Measurements from ENCODE around the gene FDPS.
"Not testable (repeated sequence)": the region's sequence is repeated elsewhere in the genome, so short reads cannot be mapped to it uniquely, and the experiment has no call there.

The FDPS gene

DNA sequence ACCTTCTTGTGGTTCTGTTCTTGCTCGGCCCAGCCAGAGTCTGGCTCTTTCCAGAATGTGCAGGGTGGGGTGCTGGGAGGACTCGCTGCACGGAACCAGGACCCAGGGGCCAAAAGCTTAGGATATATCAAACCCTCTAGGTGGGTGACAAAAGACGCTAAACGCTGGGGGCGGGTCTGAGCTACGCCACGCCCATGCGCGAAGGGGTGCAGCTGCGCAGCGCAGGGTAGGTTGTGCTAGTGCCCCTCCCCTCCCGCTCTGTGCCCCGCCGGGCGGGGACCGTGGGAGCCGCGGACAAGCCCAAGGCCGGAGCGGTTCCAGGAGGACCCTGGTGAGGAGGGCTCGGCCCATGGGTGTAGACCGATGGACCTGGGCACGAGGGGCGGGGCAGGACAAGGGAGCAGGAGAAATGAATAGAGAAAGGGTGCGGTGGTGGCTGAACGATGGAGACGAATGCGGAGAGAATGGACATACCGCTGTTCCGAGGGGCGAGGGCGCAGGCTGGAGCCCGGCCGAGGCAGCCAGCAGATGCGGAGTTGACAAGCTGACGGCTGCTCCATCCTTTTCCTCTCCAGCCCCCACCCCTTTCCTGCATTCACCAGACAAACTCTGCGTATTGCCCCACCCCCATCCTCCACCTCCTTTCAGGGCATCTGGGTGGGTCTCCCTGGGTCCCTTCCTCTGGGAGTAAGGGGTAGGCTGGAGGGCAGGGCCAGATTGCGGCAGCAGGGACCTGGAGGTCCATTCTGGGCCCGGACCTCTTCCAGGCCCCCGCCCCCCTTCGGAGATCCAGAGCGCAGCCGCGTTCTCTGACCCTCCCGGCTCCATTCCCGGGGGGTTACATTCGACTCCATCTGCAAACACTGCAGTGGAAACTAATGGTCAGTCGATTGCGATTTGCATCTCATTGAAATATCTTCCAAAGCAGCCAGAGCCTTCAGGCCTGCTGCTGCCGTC, 12.3 kb downstream of the FDPS start, which contains the start of gene RUSC1:
Gene RUSC1 (plus strand): TSS at position 234 of the 957 bp plus-strand sequence. CDS start 880 bp downstream, outside the sequence.
- DNase-seq: no peak

DNA sequence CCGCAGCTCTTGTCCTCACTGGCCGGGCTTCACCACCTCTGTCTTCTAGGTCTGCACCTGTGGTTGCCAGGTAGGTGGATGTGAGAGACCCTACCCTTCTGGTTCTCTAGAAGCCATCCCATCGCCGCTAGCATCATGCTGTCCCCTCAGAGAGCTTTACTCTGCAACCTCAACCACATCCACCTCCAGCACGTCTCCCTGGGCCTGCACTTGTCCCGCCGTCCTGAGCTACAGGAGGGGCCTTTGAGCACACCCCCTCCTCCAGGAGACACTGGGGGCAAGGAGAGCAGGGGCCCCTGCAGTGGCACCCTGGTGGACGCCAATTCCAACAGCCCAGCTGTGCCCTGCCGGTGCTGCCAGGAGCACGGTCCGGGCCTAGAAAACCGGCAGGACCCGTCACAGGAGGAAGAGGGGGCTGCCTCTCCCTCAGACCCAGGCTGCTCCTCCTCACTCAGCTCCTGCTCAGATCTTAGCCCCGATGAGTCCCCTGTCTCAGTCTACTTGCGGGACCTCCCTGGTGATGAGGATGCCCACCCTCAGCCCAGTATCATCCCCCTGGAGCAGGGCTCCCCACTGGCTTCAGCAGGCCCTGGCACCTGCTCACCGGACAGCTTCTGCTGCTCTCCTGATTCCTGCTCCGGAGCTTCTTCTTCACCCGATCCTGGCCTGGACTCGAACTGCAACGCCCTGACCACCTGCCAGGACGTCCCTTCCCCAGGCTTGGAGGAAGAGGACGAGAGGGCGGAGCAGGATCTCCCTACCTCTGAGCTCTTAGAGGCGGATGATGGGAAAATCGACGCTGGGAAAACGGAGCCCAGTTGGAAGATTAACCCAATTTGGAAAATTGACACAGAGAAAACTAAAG, 13.2 kb downstream of the FDPS start:
- DNase-seq: no peak

DNA sequence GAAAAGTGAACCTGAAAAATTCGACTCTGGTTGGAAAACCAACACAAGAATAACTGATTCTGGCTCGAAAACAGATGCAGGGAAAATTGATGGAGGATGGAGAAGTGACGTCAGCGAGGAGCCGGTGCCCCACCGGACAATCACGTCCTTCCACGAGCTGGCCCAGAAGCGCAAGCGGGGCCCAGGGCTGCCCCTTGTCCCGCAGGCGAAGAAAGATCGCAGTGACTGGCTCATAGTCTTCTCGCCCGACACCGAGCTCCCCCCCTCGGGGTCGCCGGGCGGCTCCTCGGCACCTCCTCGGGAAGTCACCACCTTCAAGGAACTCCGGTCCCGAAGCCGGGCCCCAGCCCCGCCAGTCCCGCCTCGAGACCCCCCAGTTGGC, 13.9 kb downstream of the FDPS start:
- no peak for DNase-seq

DNA sequence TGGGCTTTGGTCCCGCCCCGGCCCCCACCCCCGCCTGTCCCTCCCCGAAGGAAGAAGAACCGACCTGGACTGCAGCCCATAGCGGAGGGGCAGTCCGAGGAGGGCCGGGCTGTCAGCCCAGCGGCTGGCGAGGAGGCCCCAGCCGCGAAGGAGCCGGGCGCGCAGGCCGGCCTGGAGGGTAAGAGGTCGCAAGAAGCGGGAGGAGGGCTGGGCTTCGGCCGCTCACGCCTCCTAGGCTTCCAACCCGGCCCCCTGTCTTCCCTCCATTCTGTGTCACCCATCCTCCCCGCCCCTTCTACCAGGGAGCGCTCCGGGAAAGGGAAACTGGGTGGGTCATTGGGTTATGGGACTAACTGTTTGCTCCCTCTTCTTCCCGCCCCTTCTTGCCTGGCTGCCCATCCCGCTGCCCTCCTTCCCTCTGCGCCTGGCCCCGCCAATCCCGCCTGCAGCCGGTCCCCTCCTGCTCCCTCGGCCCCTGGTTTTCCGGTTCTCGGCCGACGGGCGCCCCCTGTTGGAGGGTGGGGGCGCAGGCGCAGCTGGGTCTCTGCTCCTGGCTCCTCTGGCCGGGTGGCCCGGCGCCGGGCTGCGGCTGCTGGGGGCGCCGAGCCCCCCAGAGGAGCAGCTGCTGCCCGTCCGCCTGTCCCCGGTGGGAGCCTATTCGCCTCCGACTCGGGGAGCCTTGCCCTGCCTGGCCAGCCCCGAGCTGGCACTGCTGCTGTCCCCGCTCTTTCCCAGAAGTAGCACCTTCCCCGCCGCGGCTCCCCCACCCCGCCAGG, 14.5 kb downstream of the FDPS start:
- DNase-seq: no peak

DNA sequence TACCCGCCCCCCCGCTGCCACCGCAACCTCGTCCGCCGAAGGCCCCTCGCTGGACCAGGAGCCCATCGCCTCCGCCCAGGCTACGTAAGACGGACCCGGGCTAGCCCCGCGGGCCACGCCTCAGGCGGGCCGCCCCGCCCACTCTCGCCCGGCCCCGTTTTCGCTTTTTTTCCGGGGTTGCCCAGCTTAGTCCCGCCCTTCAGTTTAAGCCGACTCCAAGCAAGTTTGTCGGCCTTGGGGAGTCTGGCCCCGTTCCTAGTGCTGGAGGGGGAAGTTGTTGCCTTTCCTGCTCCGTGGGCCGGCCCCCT, 15.0 kb downstream of the FDPS start:
- DNase-seq: peak; percentile 27

DNA sequence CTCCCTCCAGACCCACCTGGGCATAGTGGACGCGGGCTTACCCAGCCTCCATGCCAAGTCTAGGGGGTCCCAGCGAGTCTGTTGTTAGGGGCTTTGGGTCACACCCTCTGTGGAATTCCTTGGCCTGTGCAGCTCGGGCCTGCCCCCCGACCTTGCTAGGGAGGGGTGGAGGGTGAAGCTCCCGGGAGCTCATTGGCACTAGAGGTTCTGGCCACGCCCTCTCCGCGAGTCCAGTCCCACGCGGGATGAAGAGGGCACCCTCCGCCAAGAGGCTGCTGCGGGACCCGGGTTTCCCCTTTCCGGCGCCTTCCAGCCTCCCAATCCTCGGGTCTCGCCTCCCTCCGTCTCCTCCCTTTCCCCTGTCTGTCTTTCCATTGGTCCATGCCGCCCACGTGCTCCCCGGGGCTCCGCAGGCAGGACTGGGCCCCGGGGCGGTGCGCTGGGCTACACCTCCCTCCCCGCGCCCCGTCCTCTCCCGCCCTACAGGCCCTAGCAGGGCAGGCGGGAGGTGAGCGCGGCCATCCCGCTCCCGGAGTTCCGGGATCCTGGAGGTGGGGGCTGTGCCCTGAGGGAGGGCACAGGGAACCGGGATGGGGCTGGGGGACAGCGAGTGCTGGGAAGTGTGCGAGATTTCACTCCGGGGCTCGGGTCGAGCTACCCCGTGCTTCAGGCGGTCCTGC, 15.5 kb downstream of the FDPS start:
- peak; percentile 93 for DNase-seq

DNA sequence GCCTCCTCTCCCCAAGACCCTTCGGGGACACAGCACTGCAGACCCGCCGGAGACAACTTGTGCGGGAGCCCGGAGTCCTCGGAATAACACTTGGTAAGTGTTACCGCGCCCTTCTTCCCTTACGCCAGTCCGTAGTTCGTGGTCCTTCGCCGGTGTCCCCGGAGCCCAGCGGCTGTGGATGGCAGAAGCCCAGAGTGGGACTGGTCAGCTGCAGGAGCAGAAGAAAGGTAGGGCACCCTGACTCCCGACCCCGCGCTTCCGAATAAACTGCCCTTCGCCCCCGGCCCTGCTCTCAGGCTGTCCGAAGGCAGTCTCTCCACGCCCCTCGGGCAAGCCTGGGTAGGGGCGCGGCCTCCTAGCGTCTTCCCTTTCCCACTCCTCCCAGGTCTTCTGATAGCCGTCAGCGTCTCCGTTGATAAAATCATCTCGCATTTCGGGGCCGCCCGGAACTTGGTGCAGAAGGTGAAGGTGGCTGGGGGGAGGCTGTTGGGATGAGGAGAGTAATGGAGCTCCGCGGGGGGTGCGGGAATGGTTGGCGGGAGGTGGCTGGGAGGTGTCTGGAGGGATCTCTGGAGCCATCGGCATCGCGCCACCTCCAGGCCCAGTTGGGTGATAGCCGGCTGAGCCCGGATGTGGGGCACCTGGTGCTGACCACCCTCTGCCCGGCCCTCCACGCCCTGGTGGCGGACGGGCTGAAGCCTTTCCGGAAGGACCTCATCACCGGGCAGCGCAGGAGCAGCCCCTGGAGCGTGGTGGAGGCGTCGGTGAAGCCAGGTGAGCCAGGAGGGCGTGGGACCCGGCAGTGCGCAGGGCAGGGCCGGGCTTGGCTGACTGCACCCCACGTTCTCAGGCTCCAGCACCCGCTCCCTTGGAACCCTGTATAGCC, 16.3 kb downstream of the FDPS start:
- no peak for DNase-seq

DNA sequence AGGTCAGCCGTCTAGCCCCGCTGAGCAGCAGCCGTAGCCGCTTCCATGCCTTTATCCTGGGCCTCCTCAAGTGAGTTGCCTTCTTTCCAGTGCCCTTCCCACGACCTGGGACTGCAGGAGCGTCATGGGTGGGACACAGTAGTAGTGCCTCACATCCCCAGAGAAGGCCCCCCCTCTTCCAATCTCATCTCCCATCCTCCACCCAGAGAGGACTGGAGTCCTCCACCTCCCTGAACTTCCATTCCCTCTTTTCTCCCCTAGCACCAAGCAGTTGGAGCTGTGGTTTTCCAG, 16.9 kb downstream of the FDPS start:
- DNase-seq: no peak

DNA sequence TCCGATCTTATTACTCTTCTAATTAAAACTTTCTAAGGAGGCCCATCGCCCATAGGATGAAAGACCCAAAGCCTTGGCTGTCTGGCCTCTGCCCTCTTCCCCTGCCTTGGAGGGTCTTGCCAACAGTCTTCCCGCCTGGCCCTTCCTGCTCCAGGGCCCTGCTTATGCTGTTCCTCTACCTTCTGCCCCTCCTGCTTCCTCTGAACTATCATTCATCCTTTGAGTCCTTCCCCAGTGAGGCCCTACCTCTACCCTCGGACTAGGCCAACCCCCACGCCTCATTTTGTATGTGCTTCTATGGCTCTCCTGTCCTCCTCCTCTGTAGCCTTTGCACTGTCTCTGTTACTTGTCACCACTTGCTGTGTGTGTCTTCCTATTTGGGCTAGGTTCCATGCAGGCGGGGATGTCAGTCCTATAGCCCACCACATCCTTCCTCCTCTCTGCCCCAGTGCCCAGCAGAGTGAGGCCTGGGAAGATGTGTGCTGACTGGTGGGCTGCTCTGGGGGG, 17.4 kb downstream of the FDPS start:
- no peak for DNase-seq

DNA sequence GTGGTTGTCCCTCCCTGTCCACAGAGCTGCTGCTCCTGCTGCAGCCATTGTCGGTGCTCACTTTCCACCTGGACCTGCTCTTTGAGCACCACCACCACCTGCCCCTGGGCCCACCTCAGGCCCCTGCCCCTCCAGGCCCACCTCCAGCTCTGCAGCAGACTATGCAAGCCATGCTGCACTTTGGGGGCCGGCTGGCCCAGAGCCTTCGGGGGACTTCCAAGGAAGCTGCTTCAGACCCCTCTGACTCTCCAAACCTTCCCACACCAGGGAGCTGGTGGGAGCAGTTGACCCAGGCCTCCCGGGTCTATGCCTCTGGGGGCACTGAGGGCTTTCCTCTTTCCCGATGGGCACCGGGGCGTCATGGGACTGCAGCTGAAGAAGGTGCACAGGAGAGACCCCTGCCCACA, 18.0 kb downstream of the FDPS start:
- no peak for DNase-seq

DNA sequence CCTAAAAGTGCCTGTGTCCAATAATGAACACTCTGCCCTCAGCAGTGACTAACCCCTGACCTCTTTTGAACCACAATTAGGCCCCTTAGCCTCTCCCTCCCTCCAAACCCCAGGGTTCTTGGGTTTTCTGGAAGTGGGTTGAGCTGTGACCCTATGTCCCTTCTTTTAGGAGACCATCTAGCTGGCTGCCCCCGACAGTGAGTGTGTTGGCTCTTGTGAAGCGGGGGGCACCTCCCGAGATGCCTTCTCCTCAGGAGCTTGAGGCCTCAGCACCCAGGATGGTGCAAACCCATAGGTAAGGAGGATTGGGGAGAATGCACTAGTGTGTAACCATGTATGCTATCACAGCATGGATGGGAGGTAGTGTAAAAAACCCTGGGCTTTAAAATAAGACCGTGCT, 19.3 kb downstream of the FDPS start:
- DNase-seq: no peak

DNA sequence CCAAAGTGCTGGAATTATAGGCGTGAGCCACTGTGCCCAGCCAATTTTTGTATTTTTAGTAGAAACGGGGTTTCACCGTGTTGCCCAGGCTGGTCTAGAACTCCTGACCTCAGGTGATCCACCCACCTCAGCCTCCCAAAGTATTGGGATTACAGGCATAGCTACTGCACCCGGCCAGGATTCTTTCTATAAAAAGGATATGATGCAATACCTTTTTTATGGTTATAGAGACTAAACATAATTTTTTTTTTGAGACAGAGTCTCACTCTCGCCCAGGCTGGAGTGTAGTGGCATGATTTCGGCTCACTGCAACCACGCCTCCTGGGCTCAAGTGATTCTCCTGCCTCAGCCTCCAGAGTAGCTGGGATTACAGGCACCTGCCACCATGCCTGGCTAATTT, 20.2 kb downstream of the FDPS start:
- DNase-seq: not testable (repeated sequence)

DNA sequence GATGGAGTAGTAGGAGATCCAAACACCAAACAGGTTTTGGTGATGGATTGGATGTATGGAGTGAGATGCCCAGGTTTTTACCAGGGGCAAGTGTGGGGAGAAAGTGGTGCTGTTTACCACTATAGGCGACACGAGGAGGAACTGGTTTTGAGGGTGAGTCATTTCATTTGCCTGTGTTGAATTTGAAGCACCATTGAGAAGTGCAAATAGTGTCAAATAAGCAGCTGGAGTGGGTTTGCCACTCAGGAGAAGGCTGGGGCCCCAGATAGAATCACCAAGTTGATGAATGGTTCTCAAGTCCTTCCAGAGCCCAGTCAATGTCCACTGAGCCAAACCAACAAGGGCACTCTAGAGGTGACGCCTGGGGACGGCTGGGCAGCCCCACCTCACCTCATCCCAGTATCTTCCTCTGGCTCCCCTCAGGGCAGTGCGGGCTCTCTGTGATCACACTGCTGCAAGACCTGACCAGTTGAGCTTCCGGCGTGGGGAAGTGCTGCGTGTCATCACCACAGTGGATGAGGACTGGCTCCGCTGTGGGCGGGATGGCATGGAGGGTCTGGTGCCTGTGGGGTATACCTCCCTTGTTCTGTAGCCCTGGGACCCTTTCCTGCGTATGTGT, 21.4 kb downstream of the FDPS start:
- DNase-seq: no peak

DNA sequence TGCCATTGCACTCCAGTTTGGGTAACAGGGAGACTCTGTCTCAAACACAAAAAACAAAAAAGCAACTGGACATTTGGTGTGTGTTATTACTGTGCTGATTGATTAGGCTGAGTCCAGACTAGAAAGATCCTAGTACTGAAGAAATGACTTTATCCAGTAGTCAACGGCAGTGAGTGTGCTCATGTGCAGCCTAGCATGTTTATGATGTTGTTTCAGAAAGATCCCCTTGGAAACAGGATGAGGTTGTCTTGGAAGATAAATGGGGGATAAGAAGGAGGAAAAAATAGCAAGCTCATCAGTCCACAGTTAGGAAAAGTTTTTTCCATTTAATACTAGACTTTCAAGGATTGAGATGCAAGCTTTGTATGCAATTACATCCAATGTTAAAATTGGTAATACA, 26.3 kb downstream of the FDPS start:
- no peak for DNase-seq

DNA sequence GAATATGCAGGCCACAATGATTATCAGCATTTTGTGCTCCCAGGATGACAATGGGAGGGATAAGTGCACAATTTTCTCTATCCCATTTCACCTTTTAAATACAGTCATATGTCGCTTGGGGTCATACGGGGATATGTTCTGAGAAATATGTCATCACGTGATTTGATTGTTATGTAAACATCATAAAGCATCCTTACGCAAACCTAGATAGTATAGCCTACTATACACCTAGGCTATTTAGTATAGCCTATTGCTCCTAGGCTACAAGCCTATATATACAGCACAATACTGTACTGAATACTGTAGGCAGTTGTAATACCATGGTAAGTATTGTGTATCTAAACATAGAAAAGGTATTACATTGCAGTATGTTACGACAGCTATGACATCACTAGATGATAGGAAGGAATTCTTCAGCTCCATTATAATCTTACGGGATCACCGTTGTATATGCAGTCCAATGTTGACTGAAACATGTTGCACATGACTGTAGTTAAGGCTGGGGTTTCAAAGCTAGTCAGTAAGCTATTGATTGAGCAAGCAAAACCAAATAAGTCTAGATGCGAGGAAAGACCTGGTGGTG, 30.9 kb downstream of the FDPS start:
- DNase-seq: no peak

DNA sequence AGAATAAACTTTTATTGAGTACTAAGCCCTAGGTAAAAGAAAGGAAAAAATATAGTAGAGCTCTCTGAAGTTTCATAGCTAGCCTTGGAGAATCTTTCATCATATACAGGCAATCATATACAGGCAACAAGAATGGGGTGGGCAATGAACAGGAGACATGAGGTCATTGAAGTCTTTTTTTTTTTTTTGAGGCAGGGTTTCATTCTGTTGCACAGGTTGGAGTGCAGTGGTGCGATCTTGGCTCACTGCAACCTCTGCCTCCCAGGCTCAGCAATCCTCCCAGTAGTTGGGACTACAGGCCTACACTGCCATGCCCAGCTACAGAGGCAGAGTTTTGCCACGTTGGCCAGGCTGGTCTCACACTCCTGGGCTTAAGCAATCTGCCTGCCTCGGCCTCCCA, 34.2 kb downstream of the FDPS start:
- DNase-seq: no peak

DNA sequence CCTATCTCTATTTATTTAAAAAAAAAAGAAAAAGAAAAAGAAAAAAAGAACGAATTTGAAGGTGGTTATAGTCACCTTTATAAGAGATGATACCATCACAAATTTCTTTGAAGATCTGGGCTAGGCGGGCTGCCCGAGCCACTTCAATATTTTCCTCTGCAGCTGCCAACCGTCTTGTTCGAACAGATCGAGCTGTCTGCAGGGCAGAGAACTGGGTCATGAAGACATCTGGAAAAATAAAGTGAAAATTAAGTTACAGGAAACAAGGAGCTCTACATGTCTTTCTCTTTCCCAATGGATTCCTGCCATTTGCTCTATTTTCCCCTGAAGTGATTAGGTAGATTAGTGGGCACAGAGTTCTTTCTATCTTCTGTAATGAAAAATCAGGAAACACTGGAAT, 44.0 kb downstream of the FDPS start:
- DNase-seq: no peak

DNA sequence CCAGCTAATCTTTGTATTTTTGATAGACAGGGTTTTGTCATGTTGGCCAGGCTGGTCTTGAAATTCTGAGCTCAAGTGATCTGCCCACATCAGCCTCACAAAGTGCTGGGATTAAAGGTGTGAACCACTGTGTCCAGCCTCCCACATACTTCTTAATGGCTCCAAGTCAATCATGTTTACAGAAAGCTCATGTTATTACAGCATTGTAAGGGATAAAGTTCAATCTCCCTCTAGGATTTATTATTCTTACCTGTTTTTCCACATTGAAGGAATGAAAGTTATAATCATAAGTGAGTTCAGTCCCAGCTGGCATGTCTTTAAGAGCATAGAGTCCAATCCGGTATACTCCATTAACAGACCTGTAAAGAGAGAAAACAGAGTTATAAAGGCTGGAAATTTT, 51.4 kb downstream of the FDPS start:
- DNase-seq: no peak
